ENCODE measurements around the gene ADAMTSL5.
"Not testable (repeated sequence)": the region's sequence is repeated elsewhere in the genome, so short reads cannot be mapped to it uniquely, and the experiment has no call there.

- TF ChIP-seq CTCF, POLR2A (IDR thresholded peaks at IDR 0.05): not testable (repeated sequence)
Measured at GRCh38 chr19:1477056-1477455, 35.8 kb downstream of the ADAMTSL5 start.

Measured in esophagus squamous epithelium (tissue), 4 donors.